A673 (cell line): ENCODE measurements around the gene DHCR24. TPM values are rescaled to one million over a fixed set of nuclear protein-coding genes. Genes with fewer than 3 reads are reported as not detected.

Experiments
- BruUV-seq: library from RNA; stranded (reverse); fragments of 400-500 nt; replicated peaks from 2 replicates; lab custom pipeline; 2021; lab: Mats Ljungman, UMichigan
- CTCF ChIA-PET: fragments of 300-600 bp; sonication (Branson Sonifier 250); formaldehyde crosslinking; loops from one replicate; lab custom pipeline; 2022; ENCODE audit warnings: antibody characterized with exemption; lab: Charles Lee
- POLR2A ChIA-PET: fragments of 300-600 bp; sonication (Branson Sonifier 250); formaldehyde crosslinking; loops from one replicate; lab custom pipeline; 2022; ENCODE audit warnings: antibody characterized with exemption; ENCODE audit not compliant: low non-redundant PET; lab: Charles Lee
- DNase-seq: peaks from one replicate; pipeline ENCODE4 v3.0.0-alpha.2; 2015; ENCODE audit warnings: low spot score
- H3K27ac ChIP-seq: fragments of 200-600 bp; sonication (generic); 2 replicates; pipeline ENCODE4 v1.5.1; 2016; ENCODE audit warnings: mixed run types, low read depth, mild to moderate bottlenecking, mixed read lengths, antibody characterized with exemption, low read length; ENCODE audit not compliant: poor library complexity, severe bottlenecking
- H3K27me3 ChIP-seq: fragments of 200-600 bp; sonication (generic); replicated peaks from 2 replicates; pipeline ENCODE4 v1.6.1; 2017; ENCODE audit warnings: mixed run types, low read depth, mild to moderate bottlenecking, mixed read lengths, antibody characterized with exemption, low read length; ENCODE audit not compliant: insufficient read depth, poor library complexity
- H3K36me3 ChIP-seq: fragments of 200-600 bp; sonication (generic); 2 replicates; pipeline ENCODE4 v1.6.1; 2016; ENCODE audit warnings: mixed run types, mild to moderate bottlenecking, mixed read lengths, antibody characterized with exemption, low read length; ENCODE audit not compliant: insufficient read depth, poor library complexity, severe bottlenecking
- H3K4me1 ChIP-seq: fragments of 200-600 bp; sonication (generic); 2 replicates; pipeline ENCODE4 v1.6.1; 2017; ENCODE audit warnings: mixed run types, mild to moderate bottlenecking, mixed read lengths, antibody characterized with exemption, low read length; ENCODE audit not compliant: insufficient read depth, poor library complexity, severe bottlenecking
- H3K4me3 ChIP-seq: fragments of 200-600 bp; sonication (generic); 2 replicates; pipeline ENCODE4 v1.5.1; 2016; ENCODE audit warnings: low read depth, mixed run types, mild to moderate bottlenecking, mixed read lengths, low read length; ENCODE audit not compliant: poor library complexity, severe bottlenecking
- H3K9me3 ChIP-seq: fragments of 200-600 bp; sonication (generic); 2 replicates; pipeline ENCODE4 v1.6.1; 2016; ENCODE audit warnings: mixed run types, low read depth, mild to moderate bottlenecking, mixed read lengths, antibody characterized with exemption, low read length; ENCODE audit not compliant: poor library complexity, severe bottlenecking
- EZH2 ChIP-seq: fragments of 200-600 bp; sonication (generic); IDR thresholded peaks from 2 replicates; pipeline ENCODE4 v1.6.1; 2017; ENCODE audit warnings: borderline replicate concordance, low read depth, mild to moderate bottlenecking, mixed read lengths, antibody characterized with exemption, low read length; ENCODE audit not compliant: poor library complexity, severe bottlenecking
- intact Hi-C: fragments of 100-400 bp; cut with micrococcal nuclease; formaldehyde crosslinking; loops from one replicate; pipeline ENCODE4 v1.10.0; 2022; ENCODE audit not compliant: unreplicated experiment
- total RNA-seq: library from RNA; stranded (reverse); gene quantifications from 2 replicates; pipeline ENCODE4 v1.2.3, GENCODE V29; 2021
- TF ChIP-seq, protein P1 (sequence below): fragments of 300-800, 200-600 bp; sonication (generic); conservative IDR thresholded peaks from 2 replicates; pipeline ENCODE4 v1.5.1; 2017; ENCODE audit warnings: low read depth, mild to moderate bottlenecking, antibody characterized with exemption, low read length, moderate library complexity, mixed read lengths

Gene DHCR24
- total RNA-seq, 1 experiment from 2014 or later, result 273 TPM

DNA sequence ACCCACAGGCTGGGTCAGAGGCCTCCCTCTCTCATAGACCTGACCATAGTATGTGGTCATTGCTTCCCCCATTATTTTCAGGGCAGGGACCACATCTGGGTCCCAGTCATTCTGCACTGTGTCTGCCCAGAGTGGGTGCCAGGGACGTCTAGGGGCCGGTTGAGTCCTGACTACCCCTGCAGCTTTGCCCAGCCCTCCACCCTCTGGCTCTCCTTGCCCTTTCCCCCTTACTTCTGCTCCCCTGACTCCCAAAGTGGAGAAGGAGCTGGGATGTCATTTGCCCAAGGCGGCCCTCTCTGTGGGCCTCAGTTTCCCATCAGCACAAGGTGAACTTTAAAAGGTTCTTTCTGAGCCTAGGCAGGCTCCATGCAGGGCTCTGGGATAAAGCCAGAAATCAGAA, 81.5 kb downstream of the DHCR24 start:
- no peak for TF ChIP-seq EZH2
- TF ChIP-seq, protein P1, sequence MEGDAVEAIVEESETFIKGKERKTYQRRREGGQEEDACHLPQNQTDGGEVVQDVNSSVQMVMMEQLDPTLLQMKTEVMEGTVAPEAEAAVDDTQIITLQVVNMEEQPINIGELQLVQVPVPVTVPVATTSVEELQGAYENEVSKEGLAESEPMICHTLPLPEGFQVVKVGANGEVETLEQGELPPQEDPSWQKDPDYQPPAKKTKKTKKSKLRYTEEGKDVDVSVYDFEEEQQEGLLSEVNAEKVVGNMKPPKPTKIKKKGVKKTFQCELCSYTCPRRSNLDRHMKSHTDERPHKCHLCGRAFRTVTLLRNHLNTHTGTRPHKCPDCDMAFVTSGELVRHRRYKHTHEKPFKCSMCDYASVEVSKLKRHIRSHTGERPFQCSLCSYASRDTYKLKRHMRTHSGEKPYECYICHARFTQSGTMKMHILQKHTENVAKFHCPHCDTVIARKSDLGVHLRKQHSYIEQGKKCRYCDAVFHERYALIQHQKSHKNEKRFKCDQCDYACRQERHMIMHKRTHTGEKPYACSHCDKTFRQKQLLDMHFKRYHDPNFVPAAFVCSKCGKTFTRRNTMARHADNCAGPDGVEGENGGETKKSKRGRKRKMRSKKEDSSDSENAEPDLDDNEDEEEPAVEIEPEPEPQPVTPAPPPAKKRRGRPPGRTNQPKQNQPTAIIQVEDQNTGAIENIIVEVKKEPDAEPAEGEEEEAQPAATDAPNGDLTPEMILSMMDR, result no peak
- Histone ChIP-seq H3K4me1 (no peaks in the 10 kb centered on the region), H3K27ac (no peak overlapping the region), H3K27me3 (peaks cover 16% of the 10 kb centered on the region), H3K9me3 (no peaks in the 10 kb centered on the region), H3K4me3 (no peak overlapping the region), H3K36me3 (no peaks in the 10 kb centered on the region)
- ChIA-PET CTCF (no interaction called here), POLR2A (no interaction called here)
- intact Hi-C loops, result no loop called here
- no TSS peak for BruUV-seq
- DNase-seq, result no peak

DNA sequence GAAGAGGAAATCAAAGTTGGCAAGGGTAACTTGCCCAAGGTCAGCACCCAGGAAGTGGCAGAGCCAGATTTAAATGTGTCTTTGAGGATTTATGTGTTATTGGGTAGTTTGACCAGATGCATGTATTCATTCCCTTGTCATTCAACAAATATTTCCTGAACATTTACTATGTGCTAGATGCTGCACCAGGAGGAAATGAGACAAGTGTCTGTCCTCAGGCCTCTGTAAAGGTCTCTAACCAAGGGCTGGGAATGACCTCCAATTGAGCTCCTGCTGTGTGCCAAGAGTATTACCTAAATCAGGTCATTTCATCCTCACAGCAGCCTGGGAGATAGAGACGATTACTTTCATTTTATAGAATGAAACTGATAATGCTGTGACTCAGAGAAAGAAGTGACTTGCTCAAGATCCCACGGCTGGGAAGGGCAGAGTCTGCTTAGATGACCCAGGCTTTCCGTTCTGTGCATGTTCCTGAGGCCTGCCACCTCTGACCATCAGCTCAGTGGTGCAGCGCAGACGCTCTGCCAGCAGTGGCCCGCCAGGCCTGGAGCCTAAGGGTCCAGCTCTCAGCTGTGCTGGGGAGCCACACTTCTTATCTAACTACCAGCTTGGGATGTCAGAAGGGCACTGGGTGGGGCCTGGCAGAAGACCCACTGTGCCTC, 82.4 kb downstream of the DHCR24 start:
- no TSS peak for BruUV-seq
- ChIA-PET CTCF (no interaction called here), POLR2A (no interaction called here)

DNA sequence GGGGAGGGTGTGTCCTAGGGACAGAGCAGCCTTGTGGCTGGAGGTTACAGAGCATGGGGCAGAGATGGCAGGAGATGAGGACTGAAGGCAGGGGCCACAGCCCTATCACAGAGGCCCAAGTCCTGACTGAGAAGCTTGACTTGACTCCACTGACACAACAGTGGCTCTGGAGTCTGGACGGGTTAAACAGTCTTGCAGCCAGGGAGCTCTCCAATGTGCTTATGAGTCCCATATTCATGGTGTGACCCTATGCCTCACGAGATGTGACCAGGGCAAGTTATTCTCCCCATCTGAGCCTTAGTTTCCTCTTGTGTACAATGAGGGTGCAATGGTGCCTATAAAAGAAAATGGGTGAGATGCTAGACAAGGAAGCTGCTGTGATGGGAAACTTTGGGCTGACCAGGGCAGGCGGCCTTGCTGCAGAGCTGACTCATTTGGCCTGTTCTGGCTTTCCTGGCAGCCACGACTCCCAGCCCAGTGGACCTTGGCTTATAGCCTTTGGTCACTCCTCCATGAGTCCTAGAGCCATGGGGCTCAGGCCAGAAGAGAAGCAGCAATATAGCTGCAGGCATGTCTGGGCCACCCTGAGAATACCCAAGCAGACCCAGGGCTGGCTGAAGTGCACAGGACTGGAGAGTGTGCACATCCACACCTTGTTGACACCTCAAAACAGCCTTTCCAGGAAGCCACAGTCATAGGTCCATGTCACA, 83.1 kb downstream of the DHCR24 start:
- Histone ChIP-seq H3K9me3 (no peaks in the 10 kb centered on the region), H3K4me1 (no peaks in the 10 kb centered on the region), H3K27me3 (peaks cover 16% of the 10 kb centered on the region), H3K4me3 (no peak overlapping the region), H3K36me3 (no peaks in the 10 kb centered on the region), H3K27ac (no peak overlapping the region)
- DNase-seq, result no peak
- no TSS peak for BruUV-seq
- TF ChIP-seq, protein P1, result no peak
- no peak for TF ChIP-seq EZH2
- POLR2A ChIA-PET, result no interaction called here
- CTCF ChIA-PET, result interaction anchor here (0.6 kb wide), 1 partner anchor 61 kb away, joined by 3 read pairs; no protein-coding TSS in a partner anchor
- intact Hi-C loops, result no loop called here

More for the DNA sequence above, 82.4 kb downstream of the DHCR24 start:
- Histone ChIP-seq H3K9me3 (no peaks in the 10 kb centered on the region), H3K4me1 (no peaks in the 10 kb centered on the region), H3K27ac (no peak overlapping the region), H3K4me3 (no peak overlapping the region), H3K27me3 (peaks cover 16% of the 10 kb centered on the region), H3K36me3 (no peaks in the 10 kb centered on the region)
- no peak for DNase-seq
- intact Hi-C loops, result no loop called here
- TF ChIP-seq, protein P1, result no peak
- TF ChIP-seq EZH2, result no peak
